ENCODE measurements around the gene CLDN15. TPM values are rescaled to one million over a fixed set of nuclear protein-coding genes. Genes with fewer than 3 reads are reported as not detected.
"Not testable (repeated sequence)": the region's sequence is repeated elsewhere in the genome, so short reads cannot be mapped to it uniquely, and the experiment has no call there.

Gene CLDN15
- total RNA-seq, 1 donor from 2014 or later = 6.6 TPM

DNA sequence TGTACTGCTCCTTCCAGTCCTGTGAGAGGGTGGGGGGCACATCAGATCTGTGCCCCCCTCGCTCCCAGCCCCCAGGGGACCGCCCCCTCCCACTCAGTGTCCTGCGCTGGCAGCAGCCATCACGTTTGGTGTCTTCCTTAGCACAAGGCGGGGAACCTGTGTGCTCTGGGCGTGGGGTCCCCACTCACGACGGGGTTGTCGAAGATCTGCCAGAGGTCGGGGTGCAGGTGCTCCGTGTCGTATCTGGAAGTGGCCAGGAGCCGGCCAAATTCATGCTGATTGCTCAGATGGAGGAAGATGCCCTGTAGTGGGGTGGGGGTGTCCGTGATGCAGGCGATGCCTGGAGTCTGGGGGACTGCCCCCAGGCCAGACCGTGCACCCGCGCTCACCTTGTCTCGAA lies 27.5 kb downstream of the CLDN15 start:
- TF ChIP-seq, protein P1, sequence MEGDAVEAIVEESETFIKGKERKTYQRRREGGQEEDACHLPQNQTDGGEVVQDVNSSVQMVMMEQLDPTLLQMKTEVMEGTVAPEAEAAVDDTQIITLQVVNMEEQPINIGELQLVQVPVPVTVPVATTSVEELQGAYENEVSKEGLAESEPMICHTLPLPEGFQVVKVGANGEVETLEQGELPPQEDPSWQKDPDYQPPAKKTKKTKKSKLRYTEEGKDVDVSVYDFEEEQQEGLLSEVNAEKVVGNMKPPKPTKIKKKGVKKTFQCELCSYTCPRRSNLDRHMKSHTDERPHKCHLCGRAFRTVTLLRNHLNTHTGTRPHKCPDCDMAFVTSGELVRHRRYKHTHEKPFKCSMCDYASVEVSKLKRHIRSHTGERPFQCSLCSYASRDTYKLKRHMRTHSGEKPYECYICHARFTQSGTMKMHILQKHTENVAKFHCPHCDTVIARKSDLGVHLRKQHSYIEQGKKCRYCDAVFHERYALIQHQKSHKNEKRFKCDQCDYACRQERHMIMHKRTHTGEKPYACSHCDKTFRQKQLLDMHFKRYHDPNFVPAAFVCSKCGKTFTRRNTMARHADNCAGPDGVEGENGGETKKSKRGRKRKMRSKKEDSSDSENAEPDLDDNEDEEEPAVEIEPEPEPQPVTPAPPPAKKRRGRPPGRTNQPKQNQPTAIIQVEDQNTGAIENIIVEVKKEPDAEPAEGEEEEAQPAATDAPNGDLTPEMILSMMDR (IDR thresholded peaks at IDR 0.05) = no peak
- H3K27me3 Mint-ChIP-seq (ENCODE audit: low read depth) = no peaks in the 10 kb centered on the region
- no peak overlapping the region for H3K4me3 Mint-ChIP-seq (ENCODE audit: unreplicated experiment)
- H3K4me1 Mint-ChIP-seq (ENCODE audit: low read depth) = peaks cover 6% of the 10 kb centered on the region
- no peak overlapping the region for H3K27ac Mint-ChIP-seq (ENCODE audit: unreplicated experiment)
- no peaks in the 10 kb centered on the region for H3K9me3 Mint-ChIP-seq (ENCODE audit: low read depth)
- no peak for DNase-seq (ENCODE audit: low spot score)
- H3K36me3 Mint-ChIP-seq (ENCODE audit: low read depth) = peaks cover 34% of the 10 kb centered on the region

DNA sequence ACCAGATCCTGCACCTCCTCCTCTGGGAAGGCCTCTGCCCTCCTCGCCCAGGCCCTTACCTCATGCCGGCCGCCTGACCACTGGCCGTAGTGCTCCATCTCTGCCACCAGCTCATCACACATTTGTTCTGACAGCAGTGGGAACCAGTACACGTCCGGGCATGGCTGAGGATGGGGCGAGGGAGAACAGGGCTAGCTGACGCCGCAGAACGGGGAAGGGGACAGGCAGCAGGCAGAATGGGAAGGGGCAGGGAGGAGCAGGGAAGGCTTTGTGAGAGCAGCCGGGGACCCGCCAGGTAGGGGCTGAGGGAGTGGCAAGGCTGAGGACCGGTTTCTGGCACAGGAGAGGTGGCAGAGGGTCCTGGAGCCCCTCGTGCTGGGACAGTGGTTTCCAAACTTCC lies 28.8 kb downstream of the CLDN15 start:
- Mint-ChIP-seq H3K9me3 (ENCODE audit: low read depth) (no peaks in the 10 kb centered on the region), H3K36me3 (ENCODE audit: low read depth) (peaks cover 31% of the 10 kb centered on the region), H3K27ac (ENCODE audit: unreplicated experiment) (no peak overlapping the region), H3K27me3 (ENCODE audit: low read depth) (peaks cover under 1% of the 10 kb centered on the region), H3K4me1 (ENCODE audit: low read depth) (no peaks in the 10 kb centered on the region), H3K4me3 (ENCODE audit: unreplicated experiment) (no peak overlapping the region)
- DNase-seq (ENCODE audit: low spot score) = no peak
- TF ChIP-seq, protein P1 (IDR thresholded peaks at IDR 0.05) = no peak

DNA sequence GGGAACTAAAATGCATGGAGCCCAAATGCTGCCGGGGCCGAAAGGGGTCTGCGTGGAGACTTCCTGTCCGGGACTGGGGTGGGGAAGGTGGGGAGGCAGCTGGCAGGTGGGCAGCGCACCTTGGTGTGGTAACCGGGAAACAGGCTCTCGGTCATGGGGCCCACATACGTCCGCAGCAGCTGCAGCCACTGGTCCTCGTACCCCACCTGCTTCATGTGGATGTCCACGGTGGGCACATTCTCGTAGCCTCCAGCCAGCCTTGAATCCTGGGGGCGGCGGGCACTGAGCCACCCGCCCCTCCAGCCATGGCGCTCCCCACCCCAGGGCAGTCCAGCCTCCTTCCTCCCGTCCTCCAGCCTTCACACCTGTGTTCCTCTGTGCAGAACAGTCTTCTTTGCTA lies 30.1 kb downstream of the CLDN15 start:
- no peaks in the 10 kb centered on the region for H3K9me3 Mint-ChIP-seq (ENCODE audit: low read depth)
- TF ChIP-seq, protein P1 (IDR thresholded peaks at IDR 0.05) = no peak
- H3K4me1 Mint-ChIP-seq (ENCODE audit: low read depth) = no peaks in the 10 kb centered on the region
- no peak overlapping the region for H3K27ac Mint-ChIP-seq (ENCODE audit: unreplicated experiment)
- no peak overlapping the region for H3K4me3 Mint-ChIP-seq (ENCODE audit: unreplicated experiment)
- H3K27me3 Mint-ChIP-seq (ENCODE audit: low read depth) = peaks cover 5% of the 10 kb centered on the region
- DNase-seq (ENCODE audit: low spot score) = no peak
- H3K36me3 Mint-ChIP-seq (ENCODE audit: low read depth) = peaks cover 31% of the 10 kb centered on the region

- peaks cover 28% of the 10 kb centered on the region for H3K36me3 Mint-ChIP-seq (ENCODE audit: low read depth)
- TF ChIP-seq, protein P1 (IDR thresholded peaks at IDR 0.05) = no peak
- no peak overlapping the region for H3K4me3 Mint-ChIP-seq (ENCODE audit: unreplicated experiment)
- DNase-seq (ENCODE audit: low spot score) = no peak
- no peaks in the 10 kb centered on the region for H3K4me1 Mint-ChIP-seq (ENCODE audit: low read depth)
- H3K9me3 Mint-ChIP-seq (ENCODE audit: low read depth) = no peaks in the 10 kb centered on the region
- no peak overlapping the region for H3K27ac Mint-ChIP-seq (ENCODE audit: unreplicated experiment)
- H3K27me3 Mint-ChIP-seq (ENCODE audit: low read depth) = peaks cover 6% of the 10 kb centered on the region
Measured at GRCh38 chr7:101206665-101207042, 30.9 kb downstream of the CLDN15 start.

GRCh38 chr7:101205901-101206664 lies 31.5 kb downstream of the CLDN15 start:
- Mint-ChIP-seq H3K27me3 (ENCODE audit: low read depth) (peaks cover 7% of the 10 kb centered on the region), H3K4me3 (ENCODE audit: unreplicated experiment) (no peak overlapping the region), H3K9me3 (ENCODE audit: low read depth) (no peaks in the 10 kb centered on the region), H3K27ac (ENCODE audit: unreplicated experiment) (no peak overlapping the region), H3K4me1 (ENCODE audit: low read depth) (peaks cover under 1% of the 10 kb centered on the region), H3K36me3 (ENCODE audit: low read depth) (peaks cover 26% of the 10 kb centered on the region)
- DNase-seq (ENCODE audit: low spot score) = no peak
- TF ChIP-seq, protein P1 (IDR thresholded peaks at IDR 0.05) = no peak

- H3K4me1 Mint-ChIP-seq (ENCODE audit: low read depth); H3K9me3 Mint-ChIP-seq (ENCODE audit: low read depth); DNase-seq (ENCODE audit: low spot score); H3K4me3 Mint-ChIP-seq (ENCODE audit: unreplicated experiment); H3K27ac Mint-ChIP-seq (ENCODE audit: unreplicated experiment): not testable (repeated sequence)
- Mint-ChIP-seq H3K36me3 (ENCODE audit: low read depth) (peaks cover 17% of the 10 kb centered on the region), H3K27me3 (ENCODE audit: low read depth) (peaks cover 15% of the 10 kb centered on the region)
Measured at GRCh38 chr7:101203740-101204738, 33.6 kb downstream of the CLDN15 start.
